Osteoblast (primary cell): Measurements from ENCODE around the gene NR5A1. TPM values are rescaled to one million over a fixed set of nuclear protein-coding genes. Genes with fewer than 3 reads are reported as not detected.

Experiments used
- DNase-seq: peaks from one replicate; pipeline ENCODE4 v3.0.0; 2011; ENCODE audit warnings: low spot score, mixed read lengths; ENCODE audit not compliant: insufficient read length; ENCODE audit errors: missing footprints
- H2AFZ ChIP-seq: 2 replicates; pipeline ENCODE4 v1.6.0; 2011; ENCODE audit warnings: mild to moderate bottlenecking, low read length
- H3K27ac ChIP-seq: 2 replicates; pipeline ENCODE4 v1.5.1; 2011; ENCODE audit warnings: mild to moderate bottlenecking, low read depth, low read length, moderate library complexity
- H3K27me3 ChIP-seq: 2 replicates; pipeline ENCODE4 v1.6.0; 2012; ENCODE audit warnings: mild to moderate bottlenecking, control low read depth, inconsistent platforms, low read length, moderate library complexity; ENCODE audit not compliant: insufficient read depth
- H3K36me3 ChIP-seq: 2 replicates; pipeline ENCODE4 v1.5.1; 2011; ENCODE audit warnings: mild to moderate bottlenecking, low read length, control low read depth, moderate library complexity; ENCODE audit not compliant: insufficient read depth
- H3K4me1 ChIP-seq: 2 replicates; pipeline ENCODE4 v1.5.1; 2011; ENCODE audit warnings: mild to moderate bottlenecking, low read length, control low read depth, moderate library complexity; ENCODE audit not compliant: insufficient read depth
- H3K4me2 ChIP-seq: 2 replicates; pipeline ENCODE4 v1.6.0; 2011; ENCODE audit warnings: mild to moderate bottlenecking, low read length; ENCODE audit not compliant: insufficient read depth
- H3K4me3 ChIP-seq: fragments of 200-600 bp; sonication (generic); 3 replicates; pipeline ENCODE4 v1.5.1; 2012; ENCODE audit warnings: mild to moderate bottlenecking, low read length, inconsistent platforms; ENCODE audit not compliant: insufficient read depth
- H3K79me2 ChIP-seq: 2 replicates; pipeline ENCODE4 v1.6.0; 2012; ENCODE audit warnings: mild to moderate bottlenecking, low read length, control low read depth, inconsistent platforms; ENCODE audit not compliant: insufficient read depth
- H3K9me3 ChIP-seq: 2 replicates; pipeline ENCODE4 v1.5.1; 2011; ENCODE audit warnings: low read depth, low read length, control low read depth
- H4K20me1 ChIP-seq: 2 replicates; pipeline ENCODE4 v1.6.0; 2012; ENCODE audit warnings: mild to moderate bottlenecking, low read length, control low read depth; ENCODE audit not compliant: insufficient read depth
- total RNA-seq: library from RNA; depleted of rRNA; stranded (reverse); fragments of >200 nt; gene quantifications from 2 replicates; pipeline ENCODE4 v1.2.3, GENCODE V29; 2012
- TF ChIP-seq, protein P1 (sequence below): IDR thresholded peaks from 2 replicates; pipeline ENCODE4 v1.5.1; 2011; ENCODE audit warnings: mild to moderate bottlenecking, low read depth, low read length, moderate library complexity; ENCODE audit errors: extremely low read depth

Gene NR5A1
- total RNA-seq, 1 donor = not detected

DNA sequence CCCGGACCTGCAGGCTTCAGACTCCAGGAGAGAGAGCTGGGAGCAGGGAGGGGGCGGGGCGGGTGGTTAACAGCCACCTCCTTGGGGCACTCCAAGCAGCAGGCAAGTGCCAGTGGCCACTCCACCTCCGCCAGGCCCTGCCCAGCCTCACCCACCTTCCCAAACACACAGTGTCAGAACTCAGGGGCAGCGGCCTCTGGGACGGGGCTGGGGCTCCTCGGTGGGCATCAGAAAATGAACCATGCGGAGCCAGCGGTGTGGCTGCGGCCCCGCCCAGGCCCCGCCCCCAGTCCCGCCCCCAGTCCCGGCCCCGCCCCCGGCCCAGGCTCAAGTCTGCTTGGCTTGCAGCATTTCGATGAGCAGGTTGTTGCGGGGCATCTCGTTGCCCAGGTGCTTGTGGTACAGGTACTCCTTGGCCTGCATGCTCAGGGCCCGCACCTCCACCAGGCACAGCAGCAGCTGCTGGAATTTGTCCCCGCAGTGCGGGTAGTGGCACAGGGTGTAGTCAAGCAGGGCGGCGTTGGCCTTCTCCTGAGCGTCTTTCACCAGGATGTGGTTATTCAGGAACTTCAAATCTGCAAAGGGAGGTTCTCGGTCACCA, 24.7 kb downstream of the NR5A1 start:
- TF ChIP-seq, protein P1, sequence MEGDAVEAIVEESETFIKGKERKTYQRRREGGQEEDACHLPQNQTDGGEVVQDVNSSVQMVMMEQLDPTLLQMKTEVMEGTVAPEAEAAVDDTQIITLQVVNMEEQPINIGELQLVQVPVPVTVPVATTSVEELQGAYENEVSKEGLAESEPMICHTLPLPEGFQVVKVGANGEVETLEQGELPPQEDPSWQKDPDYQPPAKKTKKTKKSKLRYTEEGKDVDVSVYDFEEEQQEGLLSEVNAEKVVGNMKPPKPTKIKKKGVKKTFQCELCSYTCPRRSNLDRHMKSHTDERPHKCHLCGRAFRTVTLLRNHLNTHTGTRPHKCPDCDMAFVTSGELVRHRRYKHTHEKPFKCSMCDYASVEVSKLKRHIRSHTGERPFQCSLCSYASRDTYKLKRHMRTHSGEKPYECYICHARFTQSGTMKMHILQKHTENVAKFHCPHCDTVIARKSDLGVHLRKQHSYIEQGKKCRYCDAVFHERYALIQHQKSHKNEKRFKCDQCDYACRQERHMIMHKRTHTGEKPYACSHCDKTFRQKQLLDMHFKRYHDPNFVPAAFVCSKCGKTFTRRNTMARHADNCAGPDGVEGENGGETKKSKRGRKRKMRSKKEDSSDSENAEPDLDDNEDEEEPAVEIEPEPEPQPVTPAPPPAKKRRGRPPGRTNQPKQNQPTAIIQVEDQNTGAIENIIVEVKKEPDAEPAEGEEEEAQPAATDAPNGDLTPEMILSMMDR = no peak
- H4K20me1 ChIP-seq = peaks cover 4% of the 10 kb centered on the region
- no peak overlapping the region for H2AFZ ChIP-seq
- H3K27ac ChIP-seq = no peak overlapping the region
- peaks cover 48% of the 10 kb centered on the region for H3K27me3 ChIP-seq
- no peak overlapping the region for H3K4me3 ChIP-seq
- DNase-seq = no peak
- H3K79me2 ChIP-seq = no peaks in the 10 kb centered on the region
- H3K9me3 ChIP-seq = no peaks in the 10 kb centered on the region
- H3K36me3 ChIP-seq = no peaks in the 10 kb centered on the region
- no peaks in the 10 kb centered on the region for H3K4me1 ChIP-seq
- H3K4me2 ChIP-seq = no peak overlapping the region

DNA sequence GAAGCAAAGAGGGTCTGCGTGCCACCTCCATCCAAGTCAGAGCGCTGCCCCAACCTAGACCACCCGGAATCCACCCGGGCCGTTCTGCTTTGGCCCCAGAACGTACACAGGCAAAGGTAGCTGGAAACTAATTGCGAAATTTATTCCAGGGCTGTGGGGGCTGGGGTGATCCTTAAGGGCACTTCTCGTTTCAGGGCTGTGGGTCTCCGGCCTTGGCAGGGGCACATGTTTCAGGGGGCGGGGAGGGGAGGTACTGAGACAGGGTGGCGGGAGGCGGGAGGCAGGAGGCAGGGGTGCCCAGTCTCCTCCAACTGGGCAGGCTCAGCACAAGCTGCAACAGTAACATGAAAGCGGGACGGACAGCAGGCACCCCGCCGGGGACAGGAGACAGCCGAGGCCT, 26.1 kb downstream of the NR5A1 start:
- H4K20me1 ChIP-seq = peaks cover 4% of the 10 kb centered on the region
- H3K27ac ChIP-seq = no peak overlapping the region
- TF ChIP-seq, protein P1 = no peak
- no peaks in the 10 kb centered on the region for H3K9me3 ChIP-seq
- no peak overlapping the region for H3K4me2 ChIP-seq
- no peak for DNase-seq
- H3K27me3 ChIP-seq = peaks cover 38% of the 10 kb centered on the region
- H3K4me3 ChIP-seq = no peak overlapping the region
- no peaks in the 10 kb centered on the region for H3K36me3 ChIP-seq
- no peak overlapping the region for H2AFZ ChIP-seq
- H3K4me1 ChIP-seq = no peaks in the 10 kb centered on the region
- no peaks in the 10 kb centered on the region for H3K79me2 ChIP-seq

DNA sequence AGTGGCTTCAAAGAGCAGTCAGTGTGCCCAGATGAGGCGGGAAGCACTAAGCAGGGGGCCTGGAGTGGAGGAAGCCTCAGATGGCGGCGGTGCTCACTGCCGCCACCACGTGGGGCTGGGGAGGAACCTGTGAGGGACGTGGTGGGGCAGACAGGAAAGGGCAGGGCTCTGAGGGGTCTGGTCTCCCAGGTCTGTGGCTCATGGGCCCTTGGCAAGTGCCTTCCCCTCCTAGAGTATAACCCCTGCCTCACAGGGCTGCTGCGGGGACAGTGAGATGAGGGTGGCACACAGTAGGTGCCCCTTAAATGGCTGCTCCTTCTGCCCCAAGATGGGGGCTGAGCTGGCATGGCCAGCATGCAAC, 26.6 kb downstream of the NR5A1 start:
- Histone ChIP-seq H4K20me1 (peaks cover 4% of the 10 kb centered on the region), H3K36me3 (no peaks in the 10 kb centered on the region), H3K4me2 (no peak overlapping the region), H3K27me3 (peaks cover 35% of the 10 kb centered on the region), H3K27ac (no peak overlapping the region), H3K9me3 (no peaks in the 10 kb centered on the region), H3K4me1 (no peaks in the 10 kb centered on the region), H3K79me2 (no peaks in the 10 kb centered on the region), H3K4me3 (no peak overlapping the region), H2AFZ (no peak overlapping the region)
- peak; percentile 98 for DNase-seq
- TF ChIP-seq, protein P1 = peak; percentile 45

DNA sequence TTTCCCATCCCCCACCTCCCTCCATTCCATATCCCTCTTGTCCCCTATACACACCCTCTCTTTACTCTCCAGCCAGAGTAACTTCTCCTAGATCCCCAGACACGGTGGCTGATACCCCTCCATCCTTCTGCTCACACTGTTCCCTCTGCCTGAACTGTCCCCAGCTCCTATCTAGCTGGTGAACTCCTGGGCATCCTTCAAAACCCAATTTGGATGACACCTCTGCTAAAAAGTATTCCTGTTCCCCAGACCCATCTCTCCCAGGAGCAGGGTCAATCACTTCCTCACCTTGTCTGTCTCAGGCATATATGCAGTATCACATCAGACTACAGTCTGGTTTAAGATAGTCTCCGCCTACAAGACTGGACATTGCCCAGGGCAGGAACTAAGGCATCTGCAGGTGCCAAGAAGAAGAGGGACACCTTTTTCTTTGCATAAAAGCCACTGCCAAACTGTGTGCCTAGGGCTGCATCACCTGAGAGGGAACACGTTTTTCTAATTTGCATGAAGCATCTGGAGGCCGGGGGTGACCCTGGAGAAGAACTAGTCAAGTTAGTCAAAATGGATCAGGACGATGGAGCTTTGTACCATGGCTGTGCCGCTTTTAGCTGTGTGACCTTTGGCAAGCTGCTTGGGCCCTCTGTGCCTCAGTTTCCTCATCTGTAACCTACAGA, 27.1 kb downstream of the NR5A1 start:
- peaks cover 33% of the 10 kb centered on the region for H3K27me3 ChIP-seq

More for the DNA sequence above, 27.1 kb downstream of the NR5A1 start:
- Histone ChIP-seq H4K20me1 (peaks cover 4% of the 10 kb centered on the region), H3K4me3 (no peak overlapping the region), H3K4me2 (no peak overlapping the region), H3K36me3 (no peaks in the 10 kb centered on the region), H3K9me3 (no peaks in the 10 kb centered on the region), H3K4me1 (no peaks in the 10 kb centered on the region), H3K27ac (no peak overlapping the region), H2AFZ (no peak overlapping the region), H3K79me2 (no peaks in the 10 kb centered on the region)
- TF ChIP-seq, protein P1 = no peak
- DNase-seq = no peak
